Measurements from ENCODE around the gene PRR12.
A peak's percentile ranks its signal among the peaks of the same experiment; 100 is the strongest.

The PRR12 gene

GRCh38 chr19:49590971-49591730 is at the start of gene PRR12:
Gene PRR12 (plus strand): TSS chr19:49591182. CDS start chr19:49591655, 473 bp downstream.
- DNase-seq: peak; percentile 58 to 77

DNA sequence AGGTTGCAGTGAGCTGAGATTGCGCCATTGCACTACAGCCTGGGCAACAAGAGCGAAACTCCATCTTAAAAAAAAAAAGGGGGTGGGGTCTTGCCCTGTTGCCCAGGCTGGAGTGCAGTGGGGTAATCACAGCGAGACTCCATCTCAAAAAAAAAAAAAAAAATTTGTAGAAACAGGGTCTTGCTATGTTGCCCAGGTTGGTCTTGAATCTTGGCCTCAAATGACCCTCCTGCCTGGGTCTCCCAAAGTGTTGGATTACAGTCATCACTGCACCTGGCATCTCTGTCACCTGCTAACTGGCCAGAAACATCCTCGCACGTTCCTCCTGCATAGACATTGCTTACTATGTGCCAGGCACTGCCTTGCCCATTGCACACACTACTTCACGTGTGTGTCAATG is 49.1 kb upstream of the PRR12 start:
- DNase-seq: no peak

DNA sequence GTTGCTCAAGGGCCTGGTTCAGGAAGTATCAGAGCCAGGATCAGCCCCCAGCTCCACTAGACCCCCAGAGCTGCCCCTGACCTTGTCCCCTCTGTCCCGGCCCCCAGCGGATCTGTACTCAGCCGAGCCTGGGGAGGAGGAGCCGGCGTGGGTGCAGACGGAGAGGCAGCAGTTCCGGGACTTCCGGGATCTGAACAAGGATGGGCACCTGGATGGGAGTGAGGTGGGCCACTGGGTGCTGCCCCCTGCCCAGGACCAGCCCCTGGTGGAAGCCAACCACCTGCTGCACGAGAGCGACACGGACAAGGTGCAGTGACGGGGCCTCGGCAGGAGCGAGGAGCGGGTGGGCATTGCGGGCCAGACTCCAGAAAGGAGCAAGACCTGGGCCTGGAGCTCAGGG is 48.5 kb upstream of the PRR12 start:
- no peak for DNase-seq

- DNase-seq: no peak
These were observed 48.0 kb upstream of the PRR12 start for GRCh38 chr19:49543032-49543431.

- DNase-seq: no peak
These were observed 46.8 kb upstream of the PRR12 start for GRCh38 chr19:49544154-49544553.

- DNase-seq: peak; percentile 73 to 94
These were observed 44.0 kb upstream of the PRR12 start for GRCh38 chr19:49546825-49547565.

- DNase-seq: no peak
These were observed 41.9 kb upstream of the PRR12 start for GRCh38 chr19:49549045-49549444.

- no peak for DNase-seq
These were observed 39.5 kb upstream of the PRR12 start for GRCh38 chr19:49551531-49551930.

GRCh38 chr19:49552749-49553148 is 38.2 kb upstream of the PRR12 start:
- DNase-seq: no peak

- DNase-seq: no peak
These were observed 37.3 kb upstream of the PRR12 start for GRCh38 chr19:49553451-49554271.

- DNase-seq: no peak
These were observed 36.2 kb upstream of the PRR12 start for GRCh38 chr19:49554701-49555181.

GRCh38 chr19:49555600-49556411 is 35.2 kb upstream of the PRR12 start:
- DNase-seq: peak in 1 of 2 experiments; percentile 23

DNA sequence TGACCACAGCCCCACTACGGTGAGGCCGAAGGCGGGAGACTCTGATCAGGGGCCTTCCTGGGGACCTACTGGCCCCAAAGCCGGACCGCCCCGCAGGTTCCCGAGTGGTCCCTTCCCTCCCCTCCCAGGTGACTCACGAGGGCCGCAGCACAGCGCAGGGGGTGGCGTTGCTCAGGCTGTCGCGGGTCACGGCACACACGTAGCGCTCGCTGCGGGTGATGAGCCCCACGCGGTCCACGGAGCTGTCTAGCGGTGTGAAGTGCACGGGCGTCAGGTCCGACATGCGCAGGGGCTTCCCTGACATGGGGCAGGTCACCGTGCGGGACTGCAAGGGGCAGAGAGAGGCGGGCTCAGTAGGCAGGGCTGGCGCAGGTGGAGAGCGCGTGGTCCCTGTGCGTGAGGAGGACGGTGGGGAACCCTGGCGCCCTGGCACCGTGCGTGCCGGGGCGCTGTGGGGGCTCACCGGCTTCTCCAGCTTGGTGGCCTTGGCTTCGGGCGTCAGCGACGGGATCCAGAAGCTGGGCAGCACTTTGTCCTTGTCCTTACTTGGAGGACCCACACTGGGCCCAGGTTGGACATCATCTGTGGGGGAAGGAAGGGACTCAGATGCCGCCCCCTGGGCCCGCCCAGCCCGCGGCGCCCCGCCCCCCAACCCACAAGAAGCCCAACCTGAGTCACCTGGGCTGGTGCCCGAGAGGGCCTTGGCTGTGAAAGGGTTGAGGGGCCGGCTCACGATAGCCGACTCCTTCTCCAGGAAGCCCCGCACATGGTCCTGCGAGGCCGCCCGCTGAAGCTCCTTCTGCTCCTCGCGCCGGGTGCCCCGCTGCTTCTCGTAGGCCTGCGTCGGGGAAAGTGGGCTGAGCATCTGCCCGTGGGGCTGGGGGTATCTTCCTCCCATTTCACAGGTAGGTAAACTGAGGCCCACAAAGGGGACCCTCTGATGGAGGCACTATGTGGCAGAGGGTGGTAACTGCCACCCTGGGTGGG is 34.3 kb upstream of the PRR12 start:
- DNase-seq: no peak

DNA sequence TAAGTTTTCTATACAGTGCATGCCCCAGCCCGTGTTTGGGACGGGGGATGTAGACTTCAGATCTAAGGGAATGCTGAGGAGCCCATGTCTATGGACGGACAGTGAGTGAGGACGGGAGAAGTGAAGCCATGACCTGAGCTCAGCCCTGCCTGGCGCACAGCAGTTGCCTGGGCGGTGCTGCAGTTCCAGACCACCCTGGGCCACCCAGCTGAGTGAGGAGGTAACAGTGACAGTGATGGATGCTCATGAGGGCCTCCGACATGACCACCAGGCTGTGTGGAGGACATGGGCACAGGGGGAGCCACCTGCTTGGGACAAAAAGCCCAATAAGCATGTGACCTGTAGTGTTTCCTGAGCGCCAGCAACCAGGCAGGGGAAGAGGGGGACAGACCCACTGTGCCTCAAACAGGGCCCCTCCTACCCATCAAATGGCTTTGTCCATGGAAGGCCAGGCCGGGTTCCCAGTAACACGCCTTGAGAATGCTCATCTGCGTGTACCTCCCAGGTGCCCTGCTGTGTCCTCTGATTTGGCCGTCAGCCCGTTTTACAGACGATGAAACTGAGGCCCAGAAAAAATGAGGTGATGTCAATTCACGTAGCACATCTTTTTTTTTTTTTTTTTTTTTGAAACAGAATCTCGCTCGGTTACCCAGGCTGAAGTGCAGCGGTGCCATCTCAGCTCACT is 33.2 kb upstream of the PRR12 start:
- no peak for DNase-seq

DNA sequence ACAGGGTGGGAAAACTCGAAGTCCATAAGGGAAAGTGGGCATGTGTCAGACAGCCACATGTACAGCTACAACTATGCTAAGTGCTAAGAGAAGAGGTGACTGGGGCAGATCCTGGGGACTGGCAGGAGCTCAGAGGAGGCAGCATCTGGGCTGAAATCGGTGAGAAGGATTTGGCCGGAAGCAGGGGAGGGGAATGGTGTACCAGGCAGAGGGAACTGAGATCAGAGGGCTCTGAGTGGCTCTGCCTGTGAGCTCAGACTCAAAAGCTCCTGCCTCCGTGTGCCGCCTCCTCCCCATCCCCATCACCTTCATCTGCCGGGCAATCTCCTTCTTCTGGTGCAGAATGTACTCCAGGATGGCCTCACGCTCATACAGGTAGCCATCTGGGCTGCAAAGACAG is 32.4 kb upstream of the PRR12 start:
- DNase-seq: no peak

- no peak for DNase-seq
These were observed 31.5 kb upstream of the PRR12 start for GRCh38 chr19:49559443-49559842.

- DNase-seq: no peak
These were observed 31.1 kb upstream of the PRR12 start for GRCh38 chr19:49559928-49560327.

DNA sequence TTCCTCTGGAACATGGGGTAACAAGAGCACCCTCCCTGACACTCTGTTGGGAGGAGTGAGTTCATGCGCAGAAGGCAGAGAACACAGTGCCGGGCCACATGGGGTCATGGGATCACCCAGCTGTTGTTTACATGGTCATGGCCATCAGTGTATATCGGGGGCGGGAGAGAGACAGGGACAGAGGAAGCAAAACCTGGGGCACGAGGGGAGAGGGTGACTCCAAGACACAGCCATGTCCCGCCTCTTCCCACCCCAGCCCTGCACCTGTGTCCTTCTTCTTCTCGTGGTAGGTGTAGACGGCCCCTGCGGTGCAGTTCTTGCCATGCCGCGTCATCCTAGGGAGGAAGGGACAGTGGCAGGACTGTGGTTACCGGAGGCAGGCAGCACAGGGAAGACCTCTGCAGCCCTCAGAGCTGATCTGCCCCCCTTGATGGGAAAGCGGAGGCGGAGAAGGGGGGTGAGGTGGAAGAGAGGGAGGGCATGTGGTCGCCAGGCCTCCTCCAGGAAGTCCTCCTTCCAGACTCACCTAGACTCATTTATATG is 30.6 kb upstream of the PRR12 start:
- DNase-seq: no peak

GRCh38 chr19:49564616-49565045 is 26.4 kb upstream of the PRR12 start:
- DNase-seq: no peak

- no peak for DNase-seq
These were observed 25.7 kb upstream of the PRR12 start for GRCh38 chr19:49565261-49565660.

Data from NCI-H1930 (cell line).